ENCODE measurements around the gene KLHL29. TPM values are rescaled to one million over a fixed set of nuclear protein-coding genes. Genes with fewer than 3 reads are reported as not detected.

KLHL29 gene
- total RNA-seq, 1 experiment from 2014 or later = 16.7 TPM

GRCh38 chr2:23464156-23464555 is 79.2 kb downstream of the KLHL29 start:
- no peak overlapping the region for H3K27ac ChIP-seq (ENCODE audit: low read depth, low read length)
- H3K9me3 ChIP-seq (ENCODE audit: control insufficient read depth in 1 of 2, insufficient read depth in 1 of 2, low read depth in 1 of 2, low read length in 2 of 2) = no peaks in the 10 kb centered on the region
- ChIA-PET POLR2A (no interaction called here), CTCF (no interaction called here), RAD21 (ENCODE audit: low non-redundant PET in 1 of 2, low total read pairs in 2 of 2, uncharacterized antibody in 2 of 2, unreplicated experiment in 2 of 2) (no interaction called here)
- H3K4me1 ChIP-seq (ENCODE audit: control insufficient read depth in 1 of 2, insufficient read depth in 2 of 2, low read length in 2 of 2) = no peaks in the 10 kb centered on the region
- H3K9ac ChIP-seq (ENCODE audit: low read length) = no peak overlapping the region
- H3K9me2 ChIP-seq (ENCODE audit: insufficient read depth) = no peaks in the 10 kb centered on the region
- TF ChIP-seq FOSL1 (IDR thresholded peaks at IDR 0.05; ENCODE audit: low read depth) = no peak
- TF ChIP-seq, protein P1, sequence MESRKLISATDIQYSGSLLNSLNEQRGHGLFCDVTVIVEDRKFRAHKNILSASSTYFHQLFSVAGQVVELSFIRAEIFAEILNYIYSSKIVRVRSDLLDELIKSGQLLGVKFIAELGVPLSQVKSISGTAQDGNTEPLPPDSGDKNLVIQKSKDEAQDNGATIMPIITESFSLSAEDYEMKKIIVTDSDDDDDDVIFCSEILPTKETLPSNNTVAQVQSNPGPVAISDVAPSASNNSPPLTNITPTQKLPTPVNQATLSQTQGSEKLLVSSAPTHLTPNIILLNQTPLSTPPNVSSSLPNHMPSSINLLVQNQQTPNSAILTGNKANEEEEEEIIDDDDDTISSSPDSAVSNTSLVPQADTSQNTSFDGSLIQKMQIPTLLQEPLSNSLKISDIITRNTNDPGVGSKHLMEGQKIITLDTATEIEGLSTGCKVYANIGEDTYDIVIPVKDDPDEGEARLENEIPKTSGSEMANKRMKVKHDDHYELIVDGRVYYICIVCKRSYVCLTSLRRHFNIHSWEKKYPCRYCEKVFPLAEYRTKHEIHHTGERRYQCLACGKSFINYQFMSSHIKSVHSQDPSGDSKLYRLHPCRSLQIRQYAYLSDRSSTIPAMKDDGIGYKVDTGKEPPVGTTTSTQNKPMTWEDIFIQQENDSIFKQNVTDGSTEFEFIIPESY (IDR thresholded peaks at IDR 0.05; ENCODE audit: extremely low read depth, insufficient replicate concordance, low read length) = no peak
- TF ChIP-seq CBX3 (IDR thresholded peaks at IDR 0.05; ENCODE audit: low read depth) = no peak
- no peak for TF ChIP-seq JUND (IDR thresholded peaks at IDR 0.05)
- no peak for TF ChIP-seq EZH2 (IDR thresholded peaks at IDR 0.05)
- TF ChIP-seq TCF7L2 (IDR thresholded peaks at IDR 0.05; ENCODE audit: borderline replicate concordance, extremely low read depth, insufficient read depth, insufficient read length) = no peak
- no peak for TF ChIP-seq SIN3A (IDR thresholded peaks at IDR 0.05; ENCODE audit: low read depth)
- TF ChIP-seq ZNF274 (IDR thresholded peaks at IDR 0.05; ENCODE audit: low read depth, low read length) = no peak
- TF ChIP-seq, protein P2, sequence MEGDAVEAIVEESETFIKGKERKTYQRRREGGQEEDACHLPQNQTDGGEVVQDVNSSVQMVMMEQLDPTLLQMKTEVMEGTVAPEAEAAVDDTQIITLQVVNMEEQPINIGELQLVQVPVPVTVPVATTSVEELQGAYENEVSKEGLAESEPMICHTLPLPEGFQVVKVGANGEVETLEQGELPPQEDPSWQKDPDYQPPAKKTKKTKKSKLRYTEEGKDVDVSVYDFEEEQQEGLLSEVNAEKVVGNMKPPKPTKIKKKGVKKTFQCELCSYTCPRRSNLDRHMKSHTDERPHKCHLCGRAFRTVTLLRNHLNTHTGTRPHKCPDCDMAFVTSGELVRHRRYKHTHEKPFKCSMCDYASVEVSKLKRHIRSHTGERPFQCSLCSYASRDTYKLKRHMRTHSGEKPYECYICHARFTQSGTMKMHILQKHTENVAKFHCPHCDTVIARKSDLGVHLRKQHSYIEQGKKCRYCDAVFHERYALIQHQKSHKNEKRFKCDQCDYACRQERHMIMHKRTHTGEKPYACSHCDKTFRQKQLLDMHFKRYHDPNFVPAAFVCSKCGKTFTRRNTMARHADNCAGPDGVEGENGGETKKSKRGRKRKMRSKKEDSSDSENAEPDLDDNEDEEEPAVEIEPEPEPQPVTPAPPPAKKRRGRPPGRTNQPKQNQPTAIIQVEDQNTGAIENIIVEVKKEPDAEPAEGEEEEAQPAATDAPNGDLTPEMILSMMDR (IDR thresholded peaks at IDR 0.05 in 2 of 3, conservative IDR thresholded peaks at IDR 0.05 in 1 of 3; ENCODE audit: borderline replicate concordance in 1 of 3, insufficient read depth in 1 of 3, low read depth in 2 of 3, low read length in 2 of 3) = no peak
- TF ChIP-seq, protein P3, sequence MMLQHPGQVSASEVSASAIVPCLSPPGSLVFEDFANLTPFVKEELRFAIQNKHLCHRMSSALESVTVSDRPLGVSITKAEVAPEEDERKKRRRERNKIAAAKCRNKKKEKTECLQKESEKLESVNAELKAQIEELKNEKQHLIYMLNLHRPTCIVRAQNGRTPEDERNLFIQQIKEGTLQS (IDR thresholded peaks at IDR 0.05) = no peak
- TF ChIP-seq RAD21 (IDR thresholded peaks at IDR 0.05; ENCODE audit: low read depth) = no peak
- TF ChIP-seq REST (IDR thresholded peaks at IDR 0.05; ENCODE audit: low read depth) = no peak
- no peaks in the 10 kb centered on the region for H4K20me1 ChIP-seq (ENCODE audit: insufficient read depth)
- no peaks in the 10 kb centered on the region for H3K79me2 ChIP-seq (ENCODE audit: insufficient read depth, low read length)
- no peak overlapping the region for H2AFZ ChIP-seq (ENCODE audit: low read depth, low read length, poor library complexity, severe bottlenecking)
- intact Hi-C loops (cut with micrococcal nuclease) = loop anchor here (5.0 kb wide), 1 partner anchor 267 kb away; no protein-coding TSS in a partner anchor
- BruUV-seq (replicated peaks) = no TSS peak
- ATAC-seq = no peak
- no peaks in the 10 kb centered on the region for H3K27me3 ChIP-seq (ENCODE audit: insufficient read depth, low read length)
- DNase-seq (ENCODE audit: low read depth, low spot score) = no peak
- no peak overlapping the region for H3K4me3 ChIP-seq (replicated peaks in 1 of 2; ENCODE audit: low read depth in 1 of 2, low read length in 2 of 2)
- no peaks in the 10 kb centered on the region for H3K36me3 ChIP-seq (ENCODE audit: control insufficient read depth in 1 of 2, insufficient read depth in 2 of 2, low read length in 2 of 2)
- H3K4me2 ChIP-seq (ENCODE audit: low read length) = no peak overlapping the region
